ENCODE data around the gene ZCCHC24.

GRCh38 chr10:79479283-79479909 is 34.0 kb upstream of the ZCCHC24 start:
- no peak for TF ChIP-seq YY1 (IDR thresholded peaks at IDR 0.05; ENCODE audit: insufficient read depth, insufficient read length)
- TF ChIP-seq SUZ12 (IDR thresholded peaks at IDR 0.05; ENCODE audit: extremely low read depth, insufficient read depth, insufficient read length): no peak

Data from NT2/D1 (cell line).